SU-DHL-6 (cell line): ENCODE measurements around the gene INPP4B.

Experiments
- H2AFZ ChIP-seq: fragments of 200-600 bp; sonication (generic); 2 replicates; pipeline ENCODE4 v1.6.1; 2014; ENCODE audit warnings: low read depth, mild to moderate bottlenecking, moderate library complexity, mixed read lengths, antibody characterized with exemption, low read length; ENCODE audit not compliant: severe bottlenecking
- H3F3A ChIP-seq: fragments of 200-600 bp; shearing (Covaris generic); 2 replicates; pipeline ENCODE4 v1.6.0; 2016; ENCODE audit warnings: antibody characterized with exemption, mild to moderate bottlenecking; ENCODE audit not compliant: insufficient read depth
- H3K27ac ChIP-seq: fragments of 200-600 bp; sonication (generic); 2 replicates; pipeline ENCODE4 v1.5.1; 2016; ENCODE audit warnings: low read depth, mild to moderate bottlenecking, low read length, moderate library complexity, mixed read lengths
- H3K27me3 ChIP-seq: fragments of 200-600 bp; sonication (generic), shearing (Covaris generic); 2 replicates; pipeline ENCODE4 v1.6.0; 2014; ENCODE audit warnings: mild to moderate bottlenecking, low read length
- H3K36me3 ChIP-seq: fragments of 200-600 bp; sonication (generic); 2 replicates; pipeline ENCODE4 v1.6.1; 2014; ENCODE audit warnings: mild to moderate bottlenecking, low read length, mixed read lengths
- H3K4me2 ChIP-seq: fragments of 300-600, 200-600 bp; shearing (Covaris generic), sonication (generic); 2 replicates; pipeline ENCODE4 v1.6.0; 2014; ENCODE audit warnings: low read length, low read depth, mild to moderate bottlenecking; ENCODE audit not compliant: poor library complexity, severe bottlenecking
- H3K4me3 ChIP-seq: fragments of 200-600 bp; sonication (generic); 2 replicates; pipeline ENCODE4 v1.5.1; 2014; ENCODE audit warnings: antibody characterized with exemption, low read length, mild to moderate bottlenecking, mixed read lengths; ENCODE audit not compliant: insufficient read depth, poor library complexity, severe bottlenecking
- H3K79me2 ChIP-seq: fragments of 200-600 bp; sonication (generic); 2 replicates; pipeline ENCODE4 v1.6.1; 2014; ENCODE audit warnings: mild to moderate bottlenecking, low read length, moderate library complexity; ENCODE audit not compliant: insufficient read depth
- H3K9ac ChIP-seq: fragments of 200-600 bp; sonication (generic); 2 replicates; pipeline ENCODE4 v1.7.0; 2014; ENCODE audit warnings: mild to moderate bottlenecking, low read length
- H3K9me2 ChIP-seq: fragments of 200-600 bp; sonication (generic); replicated peaks from 2 replicates; pipeline ENCODE4 v1.6.1; 2014; ENCODE audit warnings: low read length; ENCODE audit not compliant: insufficient read depth
- H3K9me3 ChIP-seq: fragments of 200-600 bp; sonication (generic); 2 replicates; pipeline ENCODE4 v1.6.1; 2014; ENCODE audit warnings: low read length, mixed read lengths; ENCODE audit not compliant: insufficient read depth
- H4K20me1 ChIP-seq: fragments of 200-600 bp; sonication (generic); 2 replicates; pipeline ENCODE4 v1.6.1; 2014; ENCODE audit warnings: low read depth, mild to moderate bottlenecking, antibody characterized with exemption, low read length, moderate library complexity, mixed read lengths
- EZH2phosphoT487 ChIP-seq: fragments of 200-600 bp; sonication (generic), shearing (Covaris generic); conservative IDR thresholded peaks from 2 replicates; pipeline ENCODE4 v1.6.1; 2018; ENCODE audit warnings: mild to moderate bottlenecking, antibody characterized with exemption, low read length, moderate library complexity, mixed read lengths
- TF ChIP-seq, protein P1 (sequence below): fragments of 200-600 bp; sonication (generic); IDR thresholded peaks from one replicate; pipeline ENCODE4 v1.5.1; 2017; ENCODE audit warnings: antibody characterized with exemption, mild to moderate bottlenecking, low read length, moderate library complexity; ENCODE audit not compliant: insufficient read depth, poor library complexity, severe bottlenecking

The INPP4B gene

DNA sequence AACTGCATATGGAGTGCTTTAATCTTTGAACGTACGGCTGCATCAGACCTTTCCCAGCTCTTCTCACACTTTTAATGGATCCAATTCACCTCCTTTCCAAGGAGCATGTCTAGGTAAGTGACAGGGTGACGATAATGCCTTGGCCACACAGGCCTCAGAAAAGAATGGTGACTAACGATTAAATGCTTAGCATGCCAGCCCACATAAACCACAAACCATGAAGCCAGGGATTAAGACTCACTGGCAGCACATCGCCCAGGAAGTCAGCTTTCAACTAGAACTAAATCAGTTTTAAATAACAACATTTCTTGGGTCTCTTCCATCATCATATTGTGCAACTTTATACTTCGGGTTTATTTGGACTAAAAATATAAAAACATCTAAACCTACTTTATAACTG, 28.7 kb downstream of the INPP4B start:
- Histone ChIP-seq H3K79me2 (no peaks in the 10 kb centered on the region), H2AFZ (no peak overlapping the region), H3K9ac (no peak overlapping the region), H3K27me3 (no peaks in the 10 kb centered on the region), H3K27ac (no peak overlapping the region), H3K4me3 (no peak overlapping the region), H3K4me2 (no peak overlapping the region), H3K9me2 (no peaks in the 10 kb centered on the region), H3F3A (no peaks in the 10 kb centered on the region), H3K36me3 (no peaks in the 10 kb centered on the region), H4K20me1 (no peaks in the 10 kb centered on the region), H3K9me3 (no peaks in the 10 kb centered on the region)
- TF ChIP-seq, protein P1, sequence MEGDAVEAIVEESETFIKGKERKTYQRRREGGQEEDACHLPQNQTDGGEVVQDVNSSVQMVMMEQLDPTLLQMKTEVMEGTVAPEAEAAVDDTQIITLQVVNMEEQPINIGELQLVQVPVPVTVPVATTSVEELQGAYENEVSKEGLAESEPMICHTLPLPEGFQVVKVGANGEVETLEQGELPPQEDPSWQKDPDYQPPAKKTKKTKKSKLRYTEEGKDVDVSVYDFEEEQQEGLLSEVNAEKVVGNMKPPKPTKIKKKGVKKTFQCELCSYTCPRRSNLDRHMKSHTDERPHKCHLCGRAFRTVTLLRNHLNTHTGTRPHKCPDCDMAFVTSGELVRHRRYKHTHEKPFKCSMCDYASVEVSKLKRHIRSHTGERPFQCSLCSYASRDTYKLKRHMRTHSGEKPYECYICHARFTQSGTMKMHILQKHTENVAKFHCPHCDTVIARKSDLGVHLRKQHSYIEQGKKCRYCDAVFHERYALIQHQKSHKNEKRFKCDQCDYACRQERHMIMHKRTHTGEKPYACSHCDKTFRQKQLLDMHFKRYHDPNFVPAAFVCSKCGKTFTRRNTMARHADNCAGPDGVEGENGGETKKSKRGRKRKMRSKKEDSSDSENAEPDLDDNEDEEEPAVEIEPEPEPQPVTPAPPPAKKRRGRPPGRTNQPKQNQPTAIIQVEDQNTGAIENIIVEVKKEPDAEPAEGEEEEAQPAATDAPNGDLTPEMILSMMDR: no peak
- TF ChIP-seq EZH2phosphoT487: no peak

DNA sequence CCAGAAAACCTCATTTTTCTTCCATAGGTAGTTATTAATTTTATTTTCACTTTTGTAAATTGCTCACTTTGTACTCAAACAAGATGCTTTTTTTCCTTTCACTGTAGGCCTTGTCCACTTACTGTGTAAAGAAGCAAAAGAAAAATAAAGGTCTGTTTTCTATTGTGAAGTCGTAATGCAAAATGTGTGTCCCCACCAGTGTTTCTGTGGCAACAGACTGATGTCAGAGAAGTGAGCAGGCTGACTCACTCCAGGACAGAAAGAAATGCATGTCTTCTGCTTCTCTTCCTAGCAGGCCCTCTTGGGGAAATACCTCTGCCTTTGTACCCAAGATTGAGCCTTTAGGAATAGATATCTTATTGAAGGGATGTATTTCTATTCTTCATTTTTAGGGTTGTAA, 30.3 kb downstream of the INPP4B start:
- Histone ChIP-seq H3K9ac (no peak overlapping the region), H2AFZ (no peak overlapping the region), H3K27ac (no peak overlapping the region), H3K9me2 (no peaks in the 10 kb centered on the region), H3K36me3 (no peaks in the 10 kb centered on the region), H3F3A (no peaks in the 10 kb centered on the region), H3K27me3 (no peaks in the 10 kb centered on the region), H3K79me2 (no peaks in the 10 kb centered on the region), H4K20me1 (no peaks in the 10 kb centered on the region), H3K4me3 (no peak overlapping the region), H3K9me3 (no peaks in the 10 kb centered on the region), H3K4me2 (no peak overlapping the region)
- TF ChIP-seq, protein P1: no peak
- no peak for TF ChIP-seq EZH2phosphoT487

DNA sequence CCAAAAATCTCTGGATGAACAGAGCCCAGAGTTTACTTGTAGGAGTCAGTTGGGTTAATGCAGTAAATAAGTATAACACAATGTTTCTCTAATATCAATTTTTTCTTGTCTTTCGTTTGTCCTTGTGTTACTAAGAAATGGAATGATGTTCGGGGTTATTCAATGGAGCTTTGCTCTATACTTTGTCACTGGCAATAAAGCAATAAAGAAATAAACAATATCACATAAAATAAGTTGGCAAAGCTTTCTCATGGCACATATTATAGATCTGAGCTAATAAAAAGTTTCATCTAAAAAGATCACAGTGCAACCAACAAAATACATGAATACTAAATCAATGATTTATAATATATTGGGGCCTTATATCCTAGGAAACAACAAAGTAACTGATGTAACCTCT, 32.7 kb downstream of the INPP4B start:
- Histone ChIP-seq H3K27ac (no peak overlapping the region), H3F3A (no peaks in the 10 kb centered on the region), H3K4me3 (no peak overlapping the region), H3K4me2 (no peak overlapping the region), H3K79me2 (no peaks in the 10 kb centered on the region), H4K20me1 (no peaks in the 10 kb centered on the region), H3K9ac (no peak overlapping the region), H2AFZ (no peak overlapping the region), H3K27me3 (no peaks in the 10 kb centered on the region), H3K9me2 (no peaks in the 10 kb centered on the region), H3K9me3 (no peaks in the 10 kb centered on the region), H3K36me3 (no peaks in the 10 kb centered on the region)
- no peak for TF ChIP-seq EZH2phosphoT487
- TF ChIP-seq, protein P1: no peak
